Measurements from ENCODE around the gene MCMBP.

Gene MCMBP

GRCh38 chr10:119852822-119853221 is 19.8 kb downstream of the MCMBP start:
- no peak overlapping the region for H3K9ac ChIP-seq
- H3K4me3 ChIP-seq (IDR thresholded peaks at IDR 0.05; ENCODE audit: insufficient read depth, low read depth, low read length): no peak overlapping the region
- H3K4me1 ChIP-seq (ENCODE audit: low read depth, poor library complexity, severe bottlenecking): peaks cover 6% of the 10 kb centered on the region
- no peak for TF ChIP-seq CTCF (conservative IDR thresholded peaks at IDR 0.05; ENCODE audit: low read depth, low read length)
- no peak overlapping the region for H3K4me2 ChIP-seq
- peaks cover 9% of the 10 kb centered on the region; the same call in 1 of the 2 replicates for H3K79me2 ChIP-seq (ENCODE audit: insufficient read depth, low read depth)
- peaks cover 3% of the 10 kb centered on the region; the same call in 1 of the 2 replicates for H3K36me3 ChIP-seq (ENCODE audit: insufficient read depth)
- H3K27me3 ChIP-seq (ENCODE audit: insufficient read depth, low read depth): no peaks in the 10 kb centered on the region
- H2AFZ ChIP-seq (ENCODE audit: low read depth): no peak overlapping the region
- no peaks in the 10 kb centered on the region for H4K20me1 ChIP-seq (ENCODE audit: insufficient read depth)
- no peak overlapping the region for H3K27ac ChIP-seq

GRCh38 chr10:119852277-119852676 is 20.4 kb downstream of the MCMBP start:
- H3K36me3 ChIP-seq (ENCODE audit: insufficient read depth): peaks cover 6% of the 10 kb centered on the region; the same call in 1 of the 2 replicates
- TF ChIP-seq CTCF (conservative IDR thresholded peaks at IDR 0.05; ENCODE audit: low read depth, low read length): no peak
- H4K20me1 ChIP-seq (ENCODE audit: insufficient read depth): no peaks in the 10 kb centered on the region

GRCh38 chr10:119849944-119850343 is 22.7 kb downstream of the MCMBP start:
- Histone ChIP-seq H3K36me3 (ENCODE audit: insufficient read depth) (peaks cover 10% of the 10 kb centered on the region; the same call in 1 of the 2 replicates), H2AFZ (ENCODE audit: low read depth) (no peak overlapping the region), H4K20me1 (ENCODE audit: insufficient read depth) (no peaks in the 10 kb centered on the region), H3K4me2 (no peak overlapping the region), H3K27ac (no peak overlapping the region), H3K4me1 (ENCODE audit: low read depth, poor library complexity, severe bottlenecking) (peaks cover 13% of the 10 kb centered on the region), H3K79me2 (ENCODE audit: insufficient read depth, low read depth) (0 out of 2 replicates have a peak, but pooled peaks cover 6% of the 10 kb centered on the region), H3K4me3 (IDR thresholded peaks at IDR 0.05; ENCODE audit: insufficient read depth, low read depth, low read length) (no peak overlapping the region), H3K9ac (no peak overlapping the region), H3K27me3 (ENCODE audit: insufficient read depth, low read depth) (no peaks in the 10 kb centered on the region)
- no peak for TF ChIP-seq CTCF (conservative IDR thresholded peaks at IDR 0.05; ENCODE audit: low read depth, low read length)

More at GRCh38 chr10:119852277-119852676, 20.4 kb downstream of the MCMBP start:
- no peaks in the 10 kb centered on the region for H3K27me3 ChIP-seq (ENCODE audit: insufficient read depth, low read depth)
- no peak overlapping the region for H3K4me2 ChIP-seq
- H3K79me2 ChIP-seq (ENCODE audit: insufficient read depth, low read depth): peaks cover 6% of the 10 kb centered on the region; the same call in 1 of the 2 replicates
- no peak overlapping the region for H2AFZ ChIP-seq (ENCODE audit: low read depth)
- H3K9ac ChIP-seq: no peak overlapping the region
- no peak overlapping the region for H3K27ac ChIP-seq
- H3K4me3 ChIP-seq (IDR thresholded peaks at IDR 0.05; ENCODE audit: insufficient read depth, low read depth, low read length): no peak overlapping the region
- peaks cover 6% of the 10 kb centered on the region for H3K4me1 ChIP-seq (ENCODE audit: low read depth, poor library complexity, severe bottlenecking)

- Histone ChIP-seq H2AFZ (ENCODE audit: low read depth) (no peak overlapping the region), H3K27me3 (ENCODE audit: insufficient read depth, low read depth) (no peaks in the 10 kb centered on the region), H3K36me3 (ENCODE audit: insufficient read depth) (peaks cover 10% of the 10 kb centered on the region; the same call in 1 of the 2 replicates), H3K27ac (no peak overlapping the region), H3K9ac (no peak overlapping the region), H3K4me1 (ENCODE audit: low read depth, poor library complexity, severe bottlenecking) (peaks cover 13% of the 10 kb centered on the region), H3K79me2 (ENCODE audit: insufficient read depth, low read depth) (0 out of 2 replicates have a peak, but pooled peaks cover 6% of the 10 kb centered on the region), H3K4me2 (no peak overlapping the region), H3K4me3 (IDR thresholded peaks at IDR 0.05; ENCODE audit: insufficient read depth, low read depth, low read length) (no peak overlapping the region), H4K20me1 (ENCODE audit: insufficient read depth) (no peaks in the 10 kb centered on the region)
- no peak for TF ChIP-seq CTCF (conservative IDR thresholded peaks at IDR 0.05; ENCODE audit: low read depth, low read length)
Measured at GRCh38 chr10:119849031-119849789, 23.4 kb downstream of the MCMBP start.

Measured in KMS-11 (cell line).